Esophagus muscularis mucosa (tissue), 4 donors: ENCODE measurements around the gene IRF4. TPM values are rescaled to one million over a fixed set of nuclear protein-coding genes. Genes with fewer than 3 reads are reported as not detected.

ENCODE experiments used
- DNase-seq: peaks from one replicate; pipeline ENCODE4 v3.0.0-alpha.2; 2017; ENCODE audit errors: extremely low spot score
- H3K27ac ChIP-seq, 4 donors: fragments of 200-600 bp; sonication (generic); replicated peaks in 1 of 4; 1 replicate in 3 of 4; 2 replicates in 1 of 4; pipeline ENCODE4 v1.5.1; 2016 to 2019; ENCODE audit warnings: mild to moderate bottlenecking in 1 of 4
- H3K27me3 ChIP-seq, 4 donors: fragments of 200-600 bp; sonication (generic); one replicate each; pipeline versions ENCODE4 v1.5.1 to v1.6.0; 2016 to 2019
- H3K36me3 ChIP-seq, 4 donors: fragments of 200-600 bp; sonication (generic); one replicate each; pipeline ENCODE4 v1.5.1; 2016 to 2019
- H3K4me1 ChIP-seq, 4 donors: fragments of 200-600 bp; sonication (generic); one replicate each; pipeline ENCODE4 v1.5.1; 2016 to 2019
- H3K4me3 ChIP-seq, 4 donors: fragments of 200-600 bp; sonication (generic); 1 replicate in 2 of 4; 2 replicates in 2 of 4; pipeline ENCODE4 v1.5.1; 2016 to 2019; ENCODE audit warnings: mild to moderate bottlenecking in 4 of 4, moderate library complexity in 1 of 4
- H3K9me3 ChIP-seq, 4 donors: fragments of 200-600 bp; sonication (generic); 1 replicate in 3 of 4; 2 replicates in 1 of 4; pipeline ENCODE4 v1.5.1; 2016 to 2019
- CTCF ChIP-seq, 3 experiments: fragments of 200-600 bp in 2 of 3; fragments of 450-650 bp in 1 of 3; sonication (generic) in 2 of 3; IDR thresholded peaks; one replicate each; pipeline ENCODE4 v1.5.1; 2017 to 2019; ENCODE audit warnings: antibody characterized with exemption in 3 of 3, mild to moderate bottlenecking in 2 of 3, moderate library complexity in 1 of 3
- EP300 ChIP-seq: sonication (generic); formaldehyde crosslinking; IDR thresholded peaks from one replicate; pipeline ENCODE4 v1.6.1; 2017; ENCODE audit warnings: antibody characterized with exemption
- POLR2A ChIP-seq: fragments of 450-650 bp; IDR thresholded peaks from one replicate; pipeline ENCODE4 v1.6.1; 2017; ENCODE audit warnings: antibody characterized with exemption, moderate library complexity, mild to moderate bottlenecking, low read depth
- POLR2AphosphoS5 ChIP-seq, 2 donors: sonication (generic); formaldehyde crosslinking; IDR thresholded peaks; one replicate each; pipeline ENCODE4 v1.6.1; 2017; ENCODE audit warnings: antibody characterized with exemption in 2 of 2
- WGBS: methylation state at CpG from one replicate; pipeline ENCODE4 v1.1.5; 2018; 5-methylcytosine and 5-hydroxymethylcytosine counted together
- intact Hi-C: fragments of 100-400 bp; cut with DNase I; formaldehyde crosslinking; loops from one replicate; pipeline ENCODE4 v1.15.1; 2023
- total RNA-seq, 4 donors: library from RNA; depleted of rRNA; stranded (reverse); fragments of >200 nt; gene quantifications; one replicate each; pipeline versions ENCODE4 v1.1.0 to v1.2.1, GENCODE V29; 2016

Gene IRF4
- total RNA-seq, 4 donors from 2014 or later, result 0.29 to 9.5 (median 3.3) TPM

- H3K4me3 ChIP-seq, result no peak overlapping the region
- whole genome bisulfite sequencing, result 89% methylated on average over 31 of the region's 31 CpGs
- no peak for DNase-seq
- H3K27me3 ChIP-seq, result no peaks in the 10 kb centered on the region
- peaks cover 25 to 60% (median 43%) of the 10 kb centered on the region in 4 donors for H3K36me3 ChIP-seq
- H3K9me3 ChIP-seq, result no peaks in the 10 kb centered on the region
- no peaks in the 10 kb centered on the region for H3K4me1 ChIP-seq
- intact Hi-C loops, result no loop called here
- no peak overlapping the region for H3K27ac ChIP-seq
- no peak for TF ChIP-seq EP300
- no peak for TF ChIP-seq POLR2AphosphoS5 (IDR thresholded peaks at IDR 0.05)
- no peak for TF ChIP-seq CTCF (IDR thresholded peaks at IDR 0.05)
- no peak for TF ChIP-seq POLR2A
Observed at GRCh38 chr6:351011-351866, 40.3 kb upstream of the IRF4 start.

- no peak overlapping the region for H3K4me3 ChIP-seq
- DNase-seq, result no peak
- intact Hi-C loops, result no loop called here
- H3K27me3 ChIP-seq, result no peaks in the 10 kb centered on the region
- TF ChIP-seq EP300, result no peak
- TF ChIP-seq POLR2AphosphoS5 (IDR thresholded peaks at IDR 0.05), result no peak
- TF ChIP-seq CTCF (IDR thresholded peaks at IDR 0.05), result no peak
- no peak for TF ChIP-seq POLR2A
- H3K36me3 ChIP-seq, result peaks cover 25 to 58% (median 40%) of the 10 kb centered on the region in 4 donors
- no peaks in the 10 kb centered on the region for H3K9me3 ChIP-seq
- no peak overlapping the region for H3K27ac ChIP-seq
- WGBS, result 72% methylated on average over 4 of the region's 4 CpGs
- no peaks in the 10 kb centered on the region for H3K4me1 ChIP-seq
Observed at GRCh38 chr6:351867-352289, 39.7 kb upstream of the IRF4 start.

GRCh38 chr6:352474-352873, 39.1 kb upstream of the IRF4 start:
- Histone ChIP-seq H3K4me3 (no peak overlapping the region), H3K4me1 (no peaks in the 10 kb centered on the region), H3K27ac (no peak overlapping the region), H3K27me3 (no peaks in the 10 kb centered on the region), H3K36me3 (peaks cover 25 to 52% (median 37%) of the 10 kb centered on the region in 4 donors), H3K9me3 (no peaks in the 10 kb centered on the region)
- no peak for TF ChIP-seq POLR2AphosphoS5 (IDR thresholded peaks at IDR 0.05)
- TF ChIP-seq CTCF (IDR thresholded peaks at IDR 0.05), result no peak
- TF ChIP-seq EP300, result no peak
- TF ChIP-seq POLR2A, result no peak
- DNase-seq, result no peak
- WGBS, result 81% methylated on average over 5 of the region's 5 CpGs
- intact Hi-C loops, result no loop called here

- no peak overlapping the region for H3K4me3 ChIP-seq
- no peaks in the 10 kb centered on the region for H3K27me3 ChIP-seq
- peaks cover 21 to 47% (median 33%) of the 10 kb centered on the region in 4 donors for H3K36me3 ChIP-seq
- no peaks in the 10 kb centered on the region for H3K4me1 ChIP-seq
- 86% methylated on average over 11 of the region's 11 CpGs for WGBS
- H3K9me3 ChIP-seq, result no peaks in the 10 kb centered on the region
- intact Hi-C loops, result no loop called here
- no peak overlapping the region for H3K27ac ChIP-seq
- DNase-seq, result no peak
- no peak for TF ChIP-seq CTCF (IDR thresholded peaks at IDR 0.05)
- no peak for TF ChIP-seq POLR2A
- TF ChIP-seq POLR2AphosphoS5 (IDR thresholded peaks at IDR 0.05), result no peak
- TF ChIP-seq EP300, result no peak
Observed at GRCh38 chr6:352896-353470, 38.6 kb upstream of the IRF4 start.
